ENCODE results near the gene CLCN4.

CLCN4 gene

GRCh38 chrX:10130354-10130753, 26.4 kb upstream of the CLCN4 start:
- Histone ChIP-seq H3K36me3 (ENCODE audit: control insufficient read depth in 2 of 2, insufficient read depth in 1 of 2, low read length in 2 of 2) (peaks cover 0 to 31% of the 10 kb centered on the region in 2 experiments; a peak in 1 of 3 replicates), H3K9me3 (ENCODE audit: control insufficient read depth, insufficient read depth, low read depth, low read length) (no peaks in the 10 kb centered on the region), H3K4me3 (ENCODE audit: low read depth, low read length) (no peak overlapping the region), H3K27ac (ENCODE audit: extremely low read depth, low read depth, low read length) (no peak overlapping the region), H3K4me1 (ENCODE audit: control insufficient read depth, insufficient read depth, low read length) (no peaks in the 10 kb centered on the region)
- no peak for TF ChIP-seq TCF7L2 (IDR thresholded peaks at IDR 0.05; ENCODE audit: borderline replicate concordance, low read depth, low read length)
- no peak for TF ChIP-seq ZNF596 (tag by site-specific recombination; IDR thresholded peaks at IDR 0.05)
- TF ChIP-seq ZNF843 (tag by site-specific recombination; IDR thresholded peaks at IDR 0.05): no peak
- no peak for TF ChIP-seq ZNF701 (tag by site-specific recombination; IDR thresholded peaks at IDR 0.05)
- no peak for TF ChIP-seq PRDM10 (tag by site-specific recombination; IDR thresholded peaks at IDR 0.05)
- no peak for TF ChIP-seq ZBTB26 (tag by site-specific recombination; optimal IDR thresholded peaks at IDR 0.05)
- no peak for TF ChIP-seq ZNF529 (tag by site-specific recombination; IDR thresholded peaks at IDR 0.05; ENCODE audit: insufficient replicate concordance)
- TF ChIP-seq SCRT1 (tag by site-specific recombination; IDR thresholded peaks at IDR 0.05; ENCODE audit: borderline replicate concordance): no peak
- TF ChIP-seq ZNF133 (tag by site-specific recombination; IDR thresholded peaks at IDR 0.05): no peak
- CTCF ChIA-PET: interaction anchor here (1.0 kb wide), 1 partner anchor 10 kb away, joined by 4 read pairs; no protein-coding TSS in a partner anchor
- POLR2A ChIA-PET: no interaction called here

- TF ChIP-seq ZNF362 (tag by site-specific recombination; IDR thresholded peaks at IDR 0.05) (no peak), ZNF266 (tag by site-specific recombination; IDR thresholded peaks at IDR 0.05; ENCODE audit: low read depth) (no peak), ZNF26 (tag by site-specific recombination; IDR thresholded peaks at IDR 0.05) (no peak), ZNF621 (tag by site-specific recombination; IDR thresholded peaks at IDR 0.05) (no peak), ZFP69B (tag by site-specific recombination; IDR thresholded peaks at IDR 0.05) (no peak), ZNF580 (tag by site-specific recombination; IDR thresholded peaks at IDR 0.05) (no peak), ZNF558 (tag by site-specific recombination; IDR thresholded peaks at IDR 0.05) (no peak), ZNF670 (tag by site-specific recombination; IDR thresholded peaks at IDR 0.05; ENCODE audit: low read depth) (no peak), ZNF830 (tag by site-specific recombination; IDR thresholded peaks at IDR 0.05; ENCODE audit: low read depth) (no peak), ZBTB48 (tag by site-specific recombination; IDR thresholded peaks at IDR 0.05) (no peak), ZNF248 (tag by site-specific recombination; IDR thresholded peaks at IDR 0.05) (no peak), ZNF148 (tag by site-specific recombination; IDR thresholded peaks at IDR 0.05; ENCODE audit: borderline replicate concordance) (no peak), ZNF292 (tag by site-specific recombination; IDR thresholded peaks at IDR 0.05; ENCODE audit: borderline replicate concordance, low read depth) (no peak), ZNF837 (tag by site-specific recombination; IDR thresholded peaks at IDR 0.05) (no peak), ZNF768 (tag by site-specific recombination; IDR thresholded peaks at IDR 0.05) (no peak), ZNF416 (tag by site-specific recombination; IDR thresholded peaks at IDR 0.05) (no peak)
- POLR2A ChIA-PET: no interaction called here
- CTCF ChIA-PET: no interaction called here
- Histone ChIP-seq H3K36me3 (ENCODE audit: control insufficient read depth in 2 of 2, insufficient read depth in 1 of 2, low read length in 2 of 2) (peaks cover 0 to 21% of the 10 kb centered on the region in 2 experiments; a peak in 1 of 3 replicates), H3K9me3 (ENCODE audit: control insufficient read depth, insufficient read depth, low read depth, low read length) (no peaks in the 10 kb centered on the region), H3K4me3 (ENCODE audit: low read depth, low read length) (no peak overlapping the region), H3K4me1 (ENCODE audit: control insufficient read depth, insufficient read depth, low read length) (no peaks in the 10 kb centered on the region), H3K27ac (ENCODE audit: extremely low read depth, low read depth, low read length) (no peak overlapping the region)
These were observed 22.6 kb upstream of the CLCN4 start for GRCh38 chrX:10133980-10134676.

All from HEK293 (cell line).